H9 (cell line): ENCODE measurements around the gene ADAM22. TPM values are rescaled to one million over a fixed set of nuclear protein-coding genes. Genes with fewer than 3 reads are reported as not detected.

Source experiments
- DNase-seq: peaks from one replicate; pipeline ENCODE4 v3.0.0-alpha.2; 2017
- H2AFZ ChIP-seq: one replicate; pipeline ENCODE4 v1.6.1; 2013; ENCODE audit warnings: mild to moderate bottlenecking, low read length, control low read depth, moderate library complexity
- H2AK5ac ChIP-seq: 2 replicates; pipeline ENCODE4 v1.6.1; 2013; ENCODE audit warnings: low read length, control low read depth, mixed read lengths; ENCODE audit not compliant: insufficient read length
- H2BK120ac ChIP-seq: one replicate; pipeline ENCODE4 v1.6.1; 2013; ENCODE audit warnings: low read depth, mild to moderate bottlenecking, low read length, control low read depth, inconsistent platforms; ENCODE audit not compliant: poor library complexity, severe bottlenecking
- H2BK12ac ChIP-seq: 2 replicates; pipeline ENCODE4 v1.6.1; 2013; ENCODE audit warnings: low read length, control low read depth, mixed read lengths, low read depth; ENCODE audit not compliant: insufficient read length
- H2BK15ac ChIP-seq: 2 replicates; pipeline ENCODE4 v1.6.1; 2013; ENCODE audit warnings: low read depth, low read length, control low read depth
- H2BK20ac ChIP-seq: one replicate; pipeline ENCODE4 v1.6.1; 2013; ENCODE audit warnings: low read depth, mild to moderate bottlenecking, low read length, control low read depth, inconsistent platforms; ENCODE audit not compliant: poor library complexity, severe bottlenecking
- H2BK5ac ChIP-seq: 2 replicates; pipeline ENCODE4 v1.6.1; 2013; ENCODE audit warnings: low read length, control low read depth, mixed read lengths; ENCODE audit not compliant: insufficient read length
- H3K14ac ChIP-seq: 2 replicates; pipeline ENCODE4 v1.6.1; 2013; ENCODE audit warnings: low read length, control low read depth; ENCODE audit not compliant: insufficient read depth
- H3K18ac ChIP-seq: 2 replicates; pipeline ENCODE4 v1.6.1; 2013; ENCODE audit warnings: low read depth, mild to moderate bottlenecking, mixed read lengths, low read length, control low read depth; ENCODE audit not compliant: insufficient read length
- H3K23ac ChIP-seq: 2 replicates; pipeline ENCODE4 v1.6.1; 2013; ENCODE audit warnings: low read length, control low read depth, mixed read lengths, low read depth; ENCODE audit not compliant: insufficient read length
- H3K23me2 ChIP-seq: 2 replicates; pipeline ENCODE4 v1.6.1; 2013; ENCODE audit warnings: low read depth, mild to moderate bottlenecking, mixed read lengths, low read length, control low read depth; ENCODE audit not compliant: insufficient read length, poor library complexity, severe bottlenecking
- H3K27ac ChIP-seq: 2 replicates; pipeline ENCODE4 v1.5.1; 2013; ENCODE audit warnings: low read length, control low read depth, mixed read lengths, low read depth; ENCODE audit not compliant: insufficient read length
- H3K27me3 ChIP-seq: 2 replicates; pipeline ENCODE4 v1.6.1; 2013; ENCODE audit warnings: low read length, control low read depth, inconsistent platforms; ENCODE audit not compliant: insufficient read depth
- H3K4ac ChIP-seq: 2 replicates; pipeline ENCODE4 v1.6.1; 2013; ENCODE audit warnings: low read depth, mild to moderate bottlenecking, control low read depth, inconsistent platforms, low read length, moderate library complexity
- H3K4me1 ChIP-seq: 2 replicates; pipeline ENCODE4 v1.6.1; 2013; ENCODE audit warnings: low read length, control low read depth, inconsistent platforms; ENCODE audit not compliant: insufficient read depth
- H3K4me2 ChIP-seq: 2 replicates; pipeline ENCODE4 v1.6.1; 2013; ENCODE audit warnings: low read length, control low read depth, mixed read lengths; ENCODE audit not compliant: insufficient read length, insufficient read depth
- H3K56ac ChIP-seq: 2 replicates; pipeline ENCODE4 v1.6.1; 2013; ENCODE audit warnings: low read depth, mild to moderate bottlenecking, mixed read lengths, low read length, control low read depth; ENCODE audit not compliant: insufficient read length
- H3K79me1 ChIP-seq: 2 replicates; pipeline ENCODE4 v1.6.1; 2013; ENCODE audit warnings: low read depth, mild to moderate bottlenecking, moderate library complexity, low read length, control low read depth, inconsistent platforms; ENCODE audit not compliant: insufficient read depth, poor library complexity, severe bottlenecking
- H3K79me2 ChIP-seq: 2 replicates; pipeline ENCODE4 v1.6.1; 2013; ENCODE audit warnings: low read length, control low read depth, inconsistent platforms; ENCODE audit not compliant: insufficient read depth
- H3K9ac ChIP-seq: 2 replicates; pipeline ENCODE4 v1.6.1; 2013; ENCODE audit warnings: low read length, control low read depth, mixed read lengths; ENCODE audit not compliant: insufficient read length; ENCODE audit errors: extremely low read depth
- H3K9me3 ChIP-seq: one replicate; pipeline ENCODE4 v1.6.1; 2013; ENCODE audit warnings: low read depth, low read length, inconsistent platforms; ENCODE audit not compliant: control insufficient read depth
- H3T11ph ChIP-seq: one replicate; pipeline ENCODE4 v1.6.1; 2013; ENCODE audit warnings: mild to moderate bottlenecking, low read length, control low read depth, inconsistent platforms
- H4K20me1 ChIP-seq: one replicate; pipeline ENCODE4 v1.6.1; 2013; ENCODE audit not compliant: control insufficient read depth, insufficient read length, insufficient read depth
- H4K5ac ChIP-seq: 2 replicates; pipeline ENCODE4 v1.6.1; 2013; ENCODE audit warnings: low read depth, mild to moderate bottlenecking, mixed read lengths, low read length, control low read depth; ENCODE audit not compliant: insufficient read length
- H4K8ac ChIP-seq: replicated peaks from 2 replicates; pipeline ENCODE4 v1.6.1; 2013; ENCODE audit warnings: low read length, control low read depth, mixed read lengths, low read depth; ENCODE audit not compliant: insufficient read length
- H4K91ac ChIP-seq: 2 replicates; pipeline ENCODE4 v1.6.1; 2013; ENCODE audit warnings: low read depth, mild to moderate bottlenecking, moderate library complexity, mixed read lengths, low read length, control low read depth; ENCODE audit not compliant: insufficient read length
- H3K27ac Mint-ChIP-seq, 3 experiments: 2 replicates in 2 of 3; 3 replicates in 1 of 3; pipeline ENCODE4 v1.8.0; 2020 to 2021; ENCODE audit warnings: mixed read lengths in 3 of 3, mild to moderate bottlenecking in 1 of 3, moderate library complexity in 1 of 3
- H3K27me3 Mint-ChIP-seq: 2 replicates; pipeline ENCODE4 v1.8.0; 2021; ENCODE audit warnings: low read depth, mild to moderate bottlenecking, moderate library complexity, mixed read lengths
- H3K36me3 Mint-ChIP-seq, 3 experiments: 2 replicates in 2 of 3; 3 replicates in 1 of 3; pipeline ENCODE4 v1.8.0; 2020 to 2021; ENCODE audit warnings: low read depth in 3 of 3, mixed read lengths in 3 of 3; ENCODE audit not compliant: insufficient read depth in 1 of 3
- H3K4me1 Mint-ChIP-seq, 2 experiments: 2 replicates each; pipeline ENCODE4 v1.8.0; 2020; ENCODE audit warnings: mixed read lengths in 2 of 2
- H3K4me3 Mint-ChIP-seq, 2 experiments: 2 replicates in 1 of 2; 3 replicates in 1 of 2; pipeline ENCODE4 v1.8.0; 2020 to 2021; ENCODE audit warnings: mild to moderate bottlenecking in 2 of 2, mixed read lengths in 2 of 2, moderate library complexity in 1 of 2
- H3K9me3 Mint-ChIP-seq, 2 experiments: 2 replicates in 1 of 2; 3 replicates in 1 of 2; pipeline ENCODE4 v1.8.0; 2020; ENCODE audit warnings: mild to moderate bottlenecking in 2 of 2, mixed read lengths in 2 of 2, moderate library complexity in 1 of 2
- CTCF ChIP-seq: fragments of 200-600 bp; sonication (generic); conservative IDR thresholded peaks from 3 replicates; pipeline ENCODE4 v1.8.0; 2021; ENCODE audit warnings: antibody characterized with exemption, mild to moderate bottlenecking
- WGBS: extraction: QIAGEN DNeasy Blood & Tissue Kit; methylation state at CpG from one replicate; pipeline ENCODE4 v1.1.7; 2013; ENCODE audit warnings: missing lambda C conversion rate, low lambda C conversion rate, mixed read lengths; ENCODE audit not compliant: insufficient read length; ENCODE audit errors: extremely low coverage; 5-methylcytosine and 5-hydroxymethylcytosine counted together
- total RNA-seq: library from RNA; stranded (reverse); gene quantifications from 2 replicates; pipeline ENCODE4 v1.2.1, GENCODE V29; 2021

ADAM22 gene
- total RNA-seq, 1 experiment from 2014 or later, result 8.7 TPM

GRCh38 chr7:88034083-88034695 is 100.1 kb downstream of the ADAM22 start:
- Histone ChIP-seq H3K9ac (no peak overlapping the region), H4K5ac (no peak overlapping the region), H3K23ac (no peak overlapping the region), H3K79me2 (no peaks in the 10 kb centered on the region), H3K4me1 (no peaks in the 10 kb centered on the region), H2BK12ac (no peak overlapping the region), H4K91ac (no peak overlapping the region), H3K18ac (no peak overlapping the region), H2BK15ac (no peak overlapping the region), H3K4ac (no peak overlapping the region), H3K9me3 (peaks cover 14% of the 10 kb centered on the region), H3K27me3 (no peaks in the 10 kb centered on the region), H4K8ac (no peak overlapping the region), H4K20me1 (no peaks in the 10 kb centered on the region), H3K27ac (no peak overlapping the region), H3K4me2 (no peak overlapping the region), H3K79me1 (no peaks in the 10 kb centered on the region), H3K14ac (no peak overlapping the region), H3T11ph (no peak overlapping the region), H2BK5ac (no peak overlapping the region), H3K56ac (no peak overlapping the region), H2AK5ac (no peak overlapping the region), H2AFZ (no peak overlapping the region), H2BK20ac (no peak overlapping the region), H3K23me2 (no peaks in the 10 kb centered on the region), H2BK120ac (no peak overlapping the region)
- WGBS, result no CpG with 5 or more reads among the region's 7 CpGs
- DNase-seq, result no peak
- H3K4me1 Mint-ChIP-seq, result no peaks in the 10 kb centered on the region
- H3K36me3 Mint-ChIP-seq, result peaks cover 24 to 39% (median 25%) of the 10 kb centered on the region in 3 experiments
- TF ChIP-seq CTCF, result no peak
- no peak overlapping the region for H3K4me3 Mint-ChIP-seq
- H3K27ac Mint-ChIP-seq, result no peak overlapping the region
- no peaks in the 10 kb centered on the region; the same call in 1 of the 2 replicates for H3K27me3 Mint-ChIP-seq
- H3K9me3 Mint-ChIP-seq, result peaks cover 37 to 38% of the 10 kb centered on the region in 2 experiments
